Transverse colon (tissue), 4 donors: ENCODE results near the gene KLHL17. TPM values are rescaled to one million over a fixed set of nuclear protein-coding genes. Genes with fewer than 3 reads are reported as not detected.

ENCODE experiments used
- DNase-seq: peaks from one replicate; pipeline ENCODE4 v3.0.0-alpha.2; 2019
- H3K27ac ChIP-seq, 4 donors: fragments of 200-600 bp; sonication (generic); 2 replicates each; pipeline ENCODE4 v1.5.1; 2016 to 2018; ENCODE audit warnings: inconsistent platforms in 4 of 4
- H3K27me3 ChIP-seq: fragments of 200-600 bp; sonication (generic); 2 replicates; pipeline ENCODE4 v1.5.1; 2017; ENCODE audit warnings: inconsistent platforms
- H3K36me3 ChIP-seq, 4 donors: fragments of 200-600 bp; sonication (generic); 2 replicates each; pipeline ENCODE4 v1.5.1; 2017 to 2019; ENCODE audit warnings: inconsistent platforms in 4 of 4
- H3K4me1 ChIP-seq, 4 donors: fragments of 200-600 bp; sonication (generic); 2 replicates each; pipeline ENCODE4 v1.5.1; 2017 to 2020; ENCODE audit warnings: inconsistent platforms in 4 of 4
- H3K4me3 ChIP-seq, 4 donors: fragments of 200-600 bp; sonication (generic); 1 replicate in 1 of 4; 2 replicates in 3 of 4; pipeline versions ENCODE4 v1.5.1 to v1.6.1; 2017 to 2019; ENCODE audit warnings: inconsistent platforms in 4 of 4
- H3K9me3 ChIP-seq, 2 donors: fragments of 200-600 bp; sonication (generic); 2 replicates each; pipeline ENCODE4 v1.5.1; 2017 to 2019; ENCODE audit warnings: inconsistent platforms in 2 of 2
- EP300 ChIP-seq: sonication (generic); formaldehyde crosslinking; IDR thresholded peaks from one replicate; pipeline ENCODE4 v1.6.1; 2017; ENCODE audit warnings: antibody characterized with exemption, low read depth
- POLR2A ChIP-seq: fragments of 450-650 bp; IDR thresholded peaks from one replicate; pipeline ENCODE4 v1.6.1; 2016; ENCODE audit warnings: antibody characterized with exemption, mild to moderate bottlenecking, moderate library complexity
- POLR2AphosphoS5 ChIP-seq, 3 donors: sonication (generic); formaldehyde crosslinking; IDR thresholded peaks; one replicate each; pipeline ENCODE4 v1.6.1; 2016; ENCODE audit warnings: antibody characterized with exemption in 3 of 3
- WGBS, 2 donors: methylation state at CpG; one replicate each; pipeline ENCODE4 v1.1.5; 2018; ENCODE audit warnings: low coverage in 1 of 2; 5-methylcytosine and 5-hydroxymethylcytosine counted together
- in situ Hi-C, 4 donors: fragments of 200-750 bp; cut with MboI; loops; one replicate each; pipeline versions ENCODE4 v1.15.0 to v1.15.1; 2017; ENCODE audit warnings: low sequenced_read_pairs in 3 of 4, low pct_ligation_motif_present in 1 of 4, low pct_unique_long_range_greater_than_20kb in 1 of 4
- intact Hi-C: fragments of 100-400 bp; cut with DNase I; formaldehyde crosslinking; loops from one replicate; pipeline ENCODE4 v1.15.1; 2023; ENCODE audit warnings: low total_unique reads
- total RNA-seq, 4 donors: library from RNA; depleted of rRNA; stranded (reverse); fragments of >200 nt; gene quantifications; one replicate each; pipeline ENCODE4 v1.1.0, GENCODE V29; 2016
- TF ChIP-seq, protein P1 (sequence below), 5 experiments: fragments of 200-600 bp in 3 of 5; fragments of 450-650 bp in 2 of 5; sonication (generic) in 3 of 5; IDR thresholded peaks; 1 replicate in 2 of 5; 2 replicates in 3 of 5; pipeline ENCODE4 v1.5.1; 2016 to 2017; ENCODE audit warnings: antibody characterized with exemption in 5 of 5, inconsistent platforms in 3 of 5, mild to moderate bottlenecking in 2 of 5, moderate library complexity in 1 of 5

KLHL17 gene
- total RNA-seq, 4 donors from 2014 or later: 10.8 to 26.1 (median 11.4) TPM

DNA sequence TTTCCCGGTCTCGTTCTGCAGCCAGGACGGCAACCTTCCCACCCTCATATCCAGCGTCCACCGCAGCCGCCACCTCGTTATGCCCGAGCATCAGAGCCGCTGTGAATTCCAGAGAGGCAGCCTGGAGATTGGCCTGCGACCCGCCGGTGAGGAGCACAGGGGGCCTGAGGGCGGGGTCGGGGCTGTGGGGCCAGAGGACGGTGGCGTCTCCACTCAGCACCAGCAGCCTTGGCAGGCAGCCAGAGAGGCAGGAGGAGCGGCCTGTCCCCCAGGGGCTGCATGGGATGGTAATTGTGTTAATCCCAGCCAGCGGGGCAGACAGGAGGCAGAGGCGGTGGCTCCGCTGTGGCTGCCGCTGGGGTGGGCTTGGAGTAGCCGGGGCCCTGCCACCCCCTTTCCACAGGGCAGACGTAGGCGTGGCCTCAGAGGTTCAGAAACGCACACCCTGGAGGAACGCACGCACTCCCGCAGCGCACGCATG is 24.6 kb upstream of the KLHL17 start:
- Histone ChIP-seq H3K27me3 (peaks cover 91% of the 10 kb centered on the region), H3K9me3 (no peaks in the 10 kb centered on the region), H3K36me3 (no peaks in the 10 kb centered on the region), H3K27ac (no peak overlapping the region), H3K4me1 (peaks cover 13 to 30% (median 22%) of the 10 kb centered on the region in 4 donors), H3K4me3 (no peak overlapping the region)
- 22% methylated on average over 28 of the region's 30 CpGs; no CpG with 5 or more reads in 1 of the 2 donors for WGBS, 2 donors
- in situ Hi-C loops (no loop called here), intact Hi-C loops (loop anchor here (2.0 kb wide), 1 partner anchor 31 kb away; no protein-coding TSS in a partner anchor)
- no peak for DNase-seq
- no peak for TF ChIP-seq EP300
- TF ChIP-seq, protein P1, sequence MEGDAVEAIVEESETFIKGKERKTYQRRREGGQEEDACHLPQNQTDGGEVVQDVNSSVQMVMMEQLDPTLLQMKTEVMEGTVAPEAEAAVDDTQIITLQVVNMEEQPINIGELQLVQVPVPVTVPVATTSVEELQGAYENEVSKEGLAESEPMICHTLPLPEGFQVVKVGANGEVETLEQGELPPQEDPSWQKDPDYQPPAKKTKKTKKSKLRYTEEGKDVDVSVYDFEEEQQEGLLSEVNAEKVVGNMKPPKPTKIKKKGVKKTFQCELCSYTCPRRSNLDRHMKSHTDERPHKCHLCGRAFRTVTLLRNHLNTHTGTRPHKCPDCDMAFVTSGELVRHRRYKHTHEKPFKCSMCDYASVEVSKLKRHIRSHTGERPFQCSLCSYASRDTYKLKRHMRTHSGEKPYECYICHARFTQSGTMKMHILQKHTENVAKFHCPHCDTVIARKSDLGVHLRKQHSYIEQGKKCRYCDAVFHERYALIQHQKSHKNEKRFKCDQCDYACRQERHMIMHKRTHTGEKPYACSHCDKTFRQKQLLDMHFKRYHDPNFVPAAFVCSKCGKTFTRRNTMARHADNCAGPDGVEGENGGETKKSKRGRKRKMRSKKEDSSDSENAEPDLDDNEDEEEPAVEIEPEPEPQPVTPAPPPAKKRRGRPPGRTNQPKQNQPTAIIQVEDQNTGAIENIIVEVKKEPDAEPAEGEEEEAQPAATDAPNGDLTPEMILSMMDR (IDR thresholded peaks at IDR 0.05): no peak
- TF ChIP-seq POLR2A: no peak
- no peak for TF ChIP-seq POLR2AphosphoS5 (IDR thresholded peaks at IDR 0.05)

DNA sequence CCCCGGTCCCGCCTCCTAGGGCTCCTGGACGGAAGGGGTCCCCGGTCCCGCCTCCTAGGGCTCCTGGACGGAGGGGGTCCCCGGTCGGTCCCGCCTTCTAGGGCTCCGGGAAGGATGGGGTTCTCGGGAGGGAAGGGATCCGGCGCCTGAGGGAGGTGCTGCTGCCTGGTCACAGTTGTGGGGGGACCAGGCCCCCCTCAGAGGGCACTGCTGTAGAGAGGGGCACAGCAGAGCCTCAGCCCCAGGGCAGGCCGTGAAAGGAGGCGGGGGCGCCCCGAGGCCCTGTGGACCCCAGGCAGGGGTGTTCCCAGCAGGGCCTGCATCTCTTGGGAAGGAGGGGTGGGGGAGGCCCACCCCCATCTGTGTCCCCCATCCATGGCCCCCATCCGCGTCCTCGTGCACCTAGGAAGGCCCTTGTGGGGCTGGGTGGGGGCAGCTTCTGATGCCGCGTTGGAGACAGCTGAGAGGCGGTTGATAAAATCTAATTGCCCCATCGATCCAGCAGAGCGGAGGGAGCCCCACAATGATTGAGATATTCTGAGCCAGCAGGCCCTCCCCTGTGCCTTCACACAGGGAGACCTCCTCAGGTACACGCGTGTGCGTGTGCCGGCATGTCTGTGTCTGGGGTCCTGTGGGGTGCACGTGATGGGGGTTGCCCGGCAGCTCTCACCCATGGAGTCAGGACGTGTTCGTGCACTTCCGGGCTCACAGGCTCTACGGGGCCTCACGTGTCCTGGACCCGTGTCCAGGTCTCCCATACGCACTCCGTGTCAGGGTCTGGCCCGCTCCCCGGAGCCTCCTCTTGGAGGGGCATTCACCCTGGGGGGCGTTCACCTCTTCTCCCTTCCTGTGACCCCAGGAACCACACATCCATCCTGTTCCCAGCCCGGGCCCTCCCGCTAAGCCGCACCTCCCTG is 23.8 kb upstream of the KLHL17 start:
- TF ChIP-seq POLR2A (no peak), POLR2AphosphoS5 (IDR thresholded peaks at IDR 0.05) (no peak), EP300 (no peak)
- TF ChIP-seq, protein P1 (IDR thresholded peaks at IDR 0.05): no peak
- WGBS, 2 donors: 62% methylated on average over 28 of the region's 45 CpGs; no CpG with 5 or more reads in 1 of the 2 donors
- Histone ChIP-seq H3K27ac (no peak overlapping the region), H3K36me3 (no peaks in the 10 kb centered on the region), H3K4me1 (peaks cover 19 to 38% (median 30%) of the 10 kb centered on the region in 4 donors), H3K4me3 (no peak overlapping the region), H3K9me3 (no peaks in the 10 kb centered on the region), H3K27me3 (peaks cover 91% of the 10 kb centered on the region)
- no peak for DNase-seq
- in situ Hi-C loops: no loop called here
- intact Hi-C loops: loop anchor here (2.0 kb wide), 1 partner anchor 32 kb away; no protein-coding TSS in a partner anchor

DNA sequence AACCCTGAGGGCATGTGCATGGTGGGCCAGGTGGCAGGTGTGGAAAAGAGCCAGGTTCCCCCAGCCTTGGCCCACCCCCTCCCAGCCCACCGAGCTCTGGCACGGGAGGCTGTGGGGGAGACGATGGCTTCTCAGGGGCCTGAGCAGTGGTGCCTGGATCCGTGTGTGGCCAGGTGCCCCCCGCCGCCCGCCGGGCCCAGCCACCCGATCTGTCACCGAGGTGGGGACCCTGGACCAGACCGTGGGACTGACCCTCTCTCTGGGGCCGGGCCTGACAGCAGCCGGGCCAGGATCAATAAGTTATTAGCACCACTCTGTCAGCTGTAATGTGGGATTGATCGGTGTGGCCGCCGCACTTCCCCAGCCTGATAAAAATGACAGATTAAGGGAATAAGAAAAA is 22.9 kb upstream of the KLHL17 start:
- Histone ChIP-seq H3K9me3 (no peaks in the 10 kb centered on the region), H3K36me3 (no peaks in the 10 kb centered on the region), H3K4me1 (peaks cover 25 to 47% (median 39%) of the 10 kb centered on the region in 4 donors), H3K4me3 (no peak overlapping the region), H3K27ac (no peak overlapping the region), H3K27me3 (peaks cover 91% of the 10 kb centered on the region)
- no peak for DNase-seq
- 75% methylated on average over 15 of the region's 16 CpGs; no CpG with 5 or more reads in 1 of the 2 donors for WGBS, 2 donors
- TF ChIP-seq POLR2A (no peak), POLR2AphosphoS5 (IDR thresholded peaks at IDR 0.05) (no peak), EP300 (no peak)
- TF ChIP-seq, protein P1 (IDR thresholded peaks at IDR 0.05): no peak
- intact Hi-C loops: loop anchor here (2.0 kb wide), 1 partner anchor 33 kb away; no protein-coding TSS in a partner anchor
- in situ Hi-C loops: no loop called here

DNA sequence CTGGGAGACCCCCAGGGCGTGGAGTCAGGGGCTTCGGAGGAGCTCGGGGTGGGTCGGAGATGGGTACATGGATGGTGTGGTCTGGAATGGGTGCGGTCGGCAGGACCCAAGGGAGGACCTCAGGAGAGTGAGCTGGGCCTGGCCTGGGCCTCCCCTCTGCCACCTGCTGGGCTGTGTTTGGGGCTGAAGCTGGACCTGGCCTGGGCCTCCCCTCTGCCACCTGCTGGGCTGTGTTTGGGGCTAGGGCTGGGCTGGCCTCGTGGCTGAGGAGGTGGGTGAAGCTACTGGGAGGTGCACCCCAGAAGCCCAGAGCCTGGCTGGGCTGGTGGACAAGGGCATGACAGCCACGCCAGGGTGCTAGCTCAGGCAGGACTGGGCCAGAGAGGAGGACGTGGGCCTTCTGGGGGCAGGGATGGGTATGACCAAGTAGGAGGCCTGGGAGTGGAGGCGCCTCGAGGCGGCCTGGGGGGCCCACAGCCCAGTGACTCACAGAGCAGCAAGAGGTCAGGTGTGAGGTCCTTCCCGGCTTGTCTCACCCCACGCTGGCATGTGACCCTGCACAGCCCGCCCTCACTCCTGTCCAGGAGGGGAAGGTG is 22.2 kb upstream of the KLHL17 start:
- TF ChIP-seq EP300 (no peak), POLR2AphosphoS5 (IDR thresholded peaks at IDR 0.05) (no peak), POLR2A (no peak)
- TF ChIP-seq, protein P1 (IDR thresholded peaks at IDR 0.05): peak in 4 of 5 experiments; percentile 47 to 78 (median 62)
- peak; percentile 57 for DNase-seq

More for the DNA sequence above, 22.2 kb upstream of the KLHL17 start:
- Histone ChIP-seq H3K27me3 (peaks cover 91% of the 10 kb centered on the region), H3K36me3 (no peaks in the 10 kb centered on the region), H3K9me3 (no peaks in the 10 kb centered on the region), H3K4me3 (no peak overlapping the region), H3K27ac (no peak overlapping the region), H3K4me1 (peaks cover 25 to 48% (median 42%) of the 10 kb centered on the region in 4 donors)
- intact Hi-C loops (no loop called here), in situ Hi-C loops (no loop called here)
- 65% methylated on average over 12 of the region's 15 CpGs; no CpG with 5 or more reads in 1 of the 2 donors for WGBS, 2 donors
